GM12878 (cell line): ENCODE results near the gene CNTNAP2. TPM values are rescaled to one million over a fixed set of nuclear protein-coding genes. Genes with fewer than 3 reads are reported as not detected.

ENCODE experiments used
- ATAC-seq: fragments of 200-7000 bp; cut with Tn5 transposase; 3 replicates; pipeline ENCODE4 v1.9.1; 2020; ENCODE audit warnings: mild to moderate bottlenecking, moderate library complexity
- BruUV-seq: library from RNA; stranded (reverse); fragments of 400-500 nt; replicated peaks from 2 replicates; lab custom pipeline; 2021; lab: Mats Ljungman, UMichigan
- CTCF ChIA-PET: fragments of 300-600 bp; sonication (Branson Sonifier 250); formaldehyde crosslinking; extraction: SDS; loops from one replicate; lab custom pipeline; 2021; ENCODE audit warnings: inconsistent platforms; lab: Yijun Ruan, JAX
- POLR2A ChIA-PET: fragments of 350-600 bp; formaldehyde crosslinking; extraction: SDS; loops from one replicate; lab custom pipeline; 2021; ENCODE audit warnings: inconsistent platforms; lab: Charles Lee
- RAD21 ChIA-PET: fragments of 300-600 bp; sonication (Branson Sonifier 250); formaldehyde crosslinking; loops from one replicate; lab custom pipeline; 2023; ENCODE audit warnings: antibody characterized with exemption; ENCODE audit not compliant: unreplicated experiment; lab: Charles Lee
- SMC1A ChIA-PET: fragments of 300-600 bp; sonication (Branson Sonifier 250); formaldehyde crosslinking; loops from one replicate; lab custom pipeline; 2023; ENCODE audit not compliant: unreplicated experiment, uncharacterized antibody; lab: Charles Lee
- DNase-seq: peaks from one replicate; pipeline ENCODE4 v3.0.0-alpha.2; 2011; ENCODE audit warnings: low read depth, low spot score
- FAIRE-seq: peaks from 3 replicates; lab custom pipeline; 2011; peaks lifted over from hg19 to GRCh38; lab: Jason Lieb, UNC
- H2AFZ ChIP-seq: 2 replicates; pipeline ENCODE4 v1.6.0; 2011; ENCODE audit warnings: low read depth, low read length, control low read depth; ENCODE audit not compliant: control insufficient read depth
- H3K27ac ChIP-seq: 2 replicates; pipeline ENCODE4 v1.5.1; 2011; ENCODE audit warnings: control low read depth; ENCODE audit not compliant: control insufficient read depth, insufficient read depth
- H3K27me3 ChIP-seq, 2 experiments: replicated peaks in 1 of 2; 2 replicates each; pipeline versions ENCODE4 v1.6.0 to v1.6.1; 2011; ENCODE audit warnings: low read length in 1 of 2; ENCODE audit not compliant: control insufficient read depth in 2 of 2, insufficient read depth in 2 of 2
- H3K36me3 ChIP-seq, 2 experiments: 2 replicates each; pipeline ENCODE4 v1.5.1; 2011; ENCODE audit warnings: low read length in 1 of 2; ENCODE audit not compliant: control insufficient read depth in 2 of 2, insufficient read depth in 2 of 2
- H3K4me1 ChIP-seq: 2 replicates; pipeline ENCODE4 v1.6.1; 2011; ENCODE audit warnings: mild to moderate bottlenecking, low read length, moderate library complexity, mixed read lengths; ENCODE audit not compliant: control insufficient read depth, insufficient read depth
- H3K4me2 ChIP-seq: 2 replicates; pipeline ENCODE4 v1.6.0; 2011; ENCODE audit warnings: control low read depth; ENCODE audit not compliant: control insufficient read depth, insufficient read depth
- H3K4me3 ChIP-seq: fragments of 200-600 bp; sonication (generic); 2 replicates; pipeline ENCODE4 v1.5.1; 2016
- H3K79me2 ChIP-seq: 2 replicates; pipeline ENCODE4 v1.6.0; 2011; ENCODE audit warnings: low read length; ENCODE audit not compliant: control insufficient read depth, insufficient read depth
- H3K9ac ChIP-seq: 2 replicates; pipeline ENCODE4 v1.8.0; 2011; ENCODE audit warnings: low read length, control low read depth, mixed read lengths; ENCODE audit not compliant: control insufficient read depth, insufficient read depth
- H3K9me3 ChIP-seq: replicated peaks from 3 replicates; pipeline ENCODE4 v1.5.1; 2011; ENCODE audit warnings: mild to moderate bottlenecking, low read length; ENCODE audit not compliant: control insufficient read depth, insufficient read depth
- H4K20me1 ChIP-seq: 2 replicates; pipeline ENCODE4 v1.6.0; 2011; ENCODE audit not compliant: control insufficient read depth, insufficient read depth
- CEBPZ ChIP-seq: fragments of 150-350 bp; IDR thresholded peaks from 2 replicates; pipeline ENCODE4 v1.6.1; 2016; ENCODE audit warnings: low read depth, low read length
- E4F1 ChIP-seq: fragments of 450-650 bp; IDR thresholded peaks from 2 replicates; pipeline ENCODE4 v1.6.1; 2018; ENCODE audit warnings: borderline replicate concordance, mild to moderate bottlenecking; ENCODE audit not compliant: partially characterized antibody
- HDAC6 ChIP-seq: fragments of 200-600 bp; sonication (generic); IDR thresholded peaks from one replicate; pipeline ENCODE4 v1.8.0; 2017; ENCODE audit warnings: antibody characterized with exemption; ENCODE audit not compliant: unreplicated experiment
- JUNB ChIP-seq: IDR thresholded peaks from 2 replicates; pipeline ENCODE4 v1.6.1; 2016; ENCODE audit warnings: antibody characterized with exemption, mild to moderate bottlenecking
- REST ChIP-seq: IDR thresholded peaks from 2 replicates; pipeline ENCODE4 v1.6.1; 2012; ENCODE audit warnings: mild to moderate bottlenecking, low read depth, low read length
- SREBF1 ChIP-seq: IDR thresholded peaks from 2 replicates; pipeline ENCODE4 v1.6.1; 2012; ENCODE audit warnings: mild to moderate bottlenecking, low read length
- TARDBP ChIP-seq: IDR thresholded peaks from 2 replicates; pipeline ENCODE4 v1.6.1; 2016; ENCODE audit warnings: borderline replicate concordance
- in situ Hi-C: fragments of 300-500 bp; cut with MboI; formaldehyde crosslinking; loops from 9 replicates; pipeline ENCODE4 v1.14.3; 2018; ENCODE audit warnings: mixed read lengths
- intact Hi-C: fragments of 100-400 bp; cut with micrococcal nuclease; formaldehyde crosslinking; loops from one replicate; pipeline ENCODE4 v1.14.2; 2022; ENCODE audit not compliant: unreplicated experiment
- polyA plus RNA-seq, 11 experiments: library from polyadenylated mRNA; depleted of rRNA in 4 of 11; unstranded in 6 of 11; stranded (reverse) in 5 of 11; fragments of >200 nt; fragmentation: Nextera tagmentation in 4 of 11; fragmentation: Illumina TruSeq in 1 of 11; extraction: Ambion mirVana in 4 of 11; extraction: Trizol in 1 of 11; gene quantifications; 1 replicate in 1 of 11; 2 replicates in 10 of 11; pipeline versions ENCODE4 v1.2.1 to v1.2.3, GENCODE V29; 2011 to 2016; ENCODE audit warnings: inconsistent platforms in 2 of 11, missing spikeins in 2 of 11, low read depth in 1 of 11
- total RNA-seq, 4 experiments: library from RNA; depleted of rRNA in 3 of 4; stranded (reverse); fragments of >200 nt in 3 of 4; fragmentation: Illumina TruSeq in 1 of 4; extraction: Trizol in 1 of 4; gene quantifications; 2 replicates each; pipeline versions ENCODE4 v1.2.1 to v1.2.3, GENCODE V29; 2013 to 2021

The CNTNAP2 gene
- total and polyA plus RNA-seq, 10 of the 15 experiments (the other 5 are each of a cell fraction or from before 2014, with no cell fraction given) = 0.03 to 0.08 (median 0.03) TPM; not detected in 7

- no TSS peak for BruUV-seq
- FAIRE-seq = no peak
- no peak for ATAC-seq
- SMC1A ChIA-PET = interaction anchor here (0.8 to 1.2 kb wide), 2 partner anchors 10 to 11 kb away, joined by 3 read pairs; no protein-coding TSS in a partner anchor
- H2AFZ ChIP-seq = no peak overlapping the region
- H3K9me3 ChIP-seq = no peaks in the 10 kb centered on the region
- H3K4me1 ChIP-seq = no peaks in the 10 kb centered on the region
- in situ Hi-C loops = no loop called here
- H3K79me2 ChIP-seq = no peaks in the 10 kb centered on the region
- no peaks in the 10 kb centered on the region for H3K27me3 ChIP-seq
- no peak overlapping the region for H3K27ac ChIP-seq
- no peaks in the 10 kb centered on the region for H4K20me1 ChIP-seq
- no peak for DNase-seq
- H3K9ac ChIP-seq = no peak overlapping the region
- H3K36me3 ChIP-seq = no peaks in the 10 kb centered on the region
- H3K4me3 ChIP-seq = no peak overlapping the region
- H3K4me2 ChIP-seq = no peak overlapping the region
- TF ChIP-seq E4F1 (no peak), CEBPZ (no peak), HDAC6 (no peak), SREBF1 (no peak), TARDBP (no peak), JUNB (no peak), REST (no peak)
- CTCF ChIA-PET = no interaction called here
- intact Hi-C loops = no loop called here
- RAD21 ChIA-PET = no interaction called here
- POLR2A ChIA-PET = no interaction called here
Observed at GRCh38 chr7:147413557-147413870, 1296.9 kb downstream of the CNTNAP2 start.
